Testis (tissue), 2 donors: ENCODE data around the gene ALAD.

ENCODE experiments used
- POLR2A ChIP-seq: fragments of 450-650 bp; IDR thresholded peaks from one replicate; pipeline ENCODE4 v1.6.1; 2017; ENCODE audit warnings: antibody characterized with exemption, mild to moderate bottlenecking, moderate library complexity
- TF ChIP-seq, protein P1 (sequence below), 3 experiments: fragments of 450-650 bp in 2 of 3; fragments of 200-600 bp in 1 of 3; sonication (generic) in 1 of 3; IDR thresholded peaks; one replicate each; pipeline ENCODE4 v1.5.1; 2016 to 2019; ENCODE audit warnings: antibody characterized with exemption in 3 of 3, mild to moderate bottlenecking in 2 of 3, moderate library complexity in 1 of 3

DNA sequence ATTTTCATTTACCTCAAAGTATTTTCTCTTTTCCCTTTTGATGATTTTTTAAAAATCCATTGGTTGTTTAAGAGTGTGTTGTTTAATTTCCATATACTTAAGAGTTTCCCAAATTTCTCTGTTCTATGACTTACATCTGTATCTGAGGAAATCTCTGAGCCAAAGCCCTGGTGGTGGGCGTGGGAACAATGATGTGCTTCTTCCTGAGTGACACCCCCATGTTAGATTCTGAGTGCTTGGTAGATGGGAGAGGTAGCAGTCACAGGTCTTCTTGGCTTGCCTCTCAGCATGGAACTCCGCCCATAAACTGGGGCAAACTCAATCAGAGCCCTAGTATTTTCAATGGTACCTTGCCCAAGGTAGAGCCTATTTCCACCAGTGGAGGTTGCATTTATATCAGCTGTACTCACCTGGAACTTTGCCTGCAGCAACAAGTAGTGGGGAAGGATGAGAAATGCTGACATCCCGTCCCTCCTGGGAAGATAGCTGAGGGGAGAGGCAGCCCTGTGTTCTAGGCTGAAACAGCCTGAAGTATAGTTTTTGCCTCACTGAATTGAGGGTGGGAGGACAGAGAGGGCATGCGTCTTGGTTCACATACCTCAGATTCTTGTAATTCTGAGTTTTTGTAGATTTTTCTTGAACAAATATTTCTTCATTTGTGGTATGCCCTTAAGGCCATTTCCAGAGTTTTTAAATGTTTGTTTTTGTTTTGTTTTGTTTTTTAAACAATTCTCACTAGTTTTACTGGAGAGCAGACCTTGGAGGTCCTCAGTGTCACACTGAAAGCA is 35.8 kb upstream of the ALAD start:
- TF ChIP-seq, protein P1, sequence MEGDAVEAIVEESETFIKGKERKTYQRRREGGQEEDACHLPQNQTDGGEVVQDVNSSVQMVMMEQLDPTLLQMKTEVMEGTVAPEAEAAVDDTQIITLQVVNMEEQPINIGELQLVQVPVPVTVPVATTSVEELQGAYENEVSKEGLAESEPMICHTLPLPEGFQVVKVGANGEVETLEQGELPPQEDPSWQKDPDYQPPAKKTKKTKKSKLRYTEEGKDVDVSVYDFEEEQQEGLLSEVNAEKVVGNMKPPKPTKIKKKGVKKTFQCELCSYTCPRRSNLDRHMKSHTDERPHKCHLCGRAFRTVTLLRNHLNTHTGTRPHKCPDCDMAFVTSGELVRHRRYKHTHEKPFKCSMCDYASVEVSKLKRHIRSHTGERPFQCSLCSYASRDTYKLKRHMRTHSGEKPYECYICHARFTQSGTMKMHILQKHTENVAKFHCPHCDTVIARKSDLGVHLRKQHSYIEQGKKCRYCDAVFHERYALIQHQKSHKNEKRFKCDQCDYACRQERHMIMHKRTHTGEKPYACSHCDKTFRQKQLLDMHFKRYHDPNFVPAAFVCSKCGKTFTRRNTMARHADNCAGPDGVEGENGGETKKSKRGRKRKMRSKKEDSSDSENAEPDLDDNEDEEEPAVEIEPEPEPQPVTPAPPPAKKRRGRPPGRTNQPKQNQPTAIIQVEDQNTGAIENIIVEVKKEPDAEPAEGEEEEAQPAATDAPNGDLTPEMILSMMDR (IDR thresholded peaks at IDR 0.05) = no peak
- no peak for TF ChIP-seq POLR2A
